GM23338 (cell line): ENCODE results near the gene TCF12.

Source experiments
- CREB1 ChIP-seq: fragments of 250-450 bp; sonication (Bioruptor Pico); IDR thresholded peaks from 2 replicates; pipeline ENCODE4 v1.5.0; 2020; ENCODE audit warnings: low read depth, mild to moderate bottlenecking, moderate library complexity
- CTCF ChIP-seq, 2 experiments: fragments of 200-600 bp in 1 of 2; sonication (generic) in 1 of 2; conservative IDR thresholded peaks; 2 replicates each; pipeline versions ENCODE4 v1.5.1 to v1.6.1; 2016 to 2017; ENCODE audit warnings: antibody characterized with exemption in 2 of 2, low read depth in 2 of 2, mild to moderate bottlenecking in 2 of 2, moderate library complexity in 1 of 2
- EZH2 ChIP-seq: fragments of 200-600 bp; sonication (generic); IDR thresholded peaks from one replicate; pipeline ENCODE4 v1.8.0; 2017; ENCODE audit warnings: antibody characterized with exemption, mild to moderate bottlenecking, low read depth; ENCODE audit not compliant: unreplicated experiment
- EZH2phosphoT487 ChIP-seq: fragments of 200-600 bp; sonication (generic); IDR thresholded peaks from one replicate; pipeline ENCODE4 v1.8.1; 2018; ENCODE audit warnings: antibody characterized with exemption; ENCODE audit not compliant: unreplicated experiment
- JUNB ChIP-seq: IDR thresholded peaks from one replicate; pipeline ENCODE4 v1.6.1; 2016; ENCODE audit warnings: antibody characterized with exemption; ENCODE audit not compliant: unreplicated experiment
- NANOG ChIP-seq: IDR thresholded peaks from 2 replicates; pipeline ENCODE4 v1.6.1; 2016; ENCODE audit warnings: antibody characterized with exemption, borderline replicate concordance
- POLR2AphosphoS5 ChIP-seq: IDR thresholded peaks from 2 replicates; pipeline ENCODE4 v1.6.1; 2016; ENCODE audit warnings: antibody characterized with exemption, low read depth
- REST ChIP-seq: IDR thresholded peaks from one replicate; pipeline ENCODE4 v1.6.1; 2018; ENCODE audit warnings: antibody characterized with exemption; ENCODE audit not compliant: unreplicated experiment
- STAT1 ChIP-seq: IDR thresholded peaks from one replicate; pipeline ENCODE4 v1.6.1; 2016; ENCODE audit warnings: antibody characterized with exemption; ENCODE audit not compliant: unreplicated experiment
- ZNF114 ChIP-seq: fragments of 250-450 bp; sonication (Bioruptor Pico); IDR thresholded peaks from 2 replicates; pipeline ENCODE4 v1.5.0; 2020; ENCODE audit warnings: mild to moderate bottlenecking, moderate library complexity
- ZNF331 ChIP-seq: fragments of 250-450 bp; sonication (Bioruptor Pico); IDR thresholded peaks from 2 replicates; pipeline ENCODE4 v1.5.0; 2020; ENCODE audit warnings: low read depth, mild to moderate bottlenecking, moderate library complexity
- ZNF462 ChIP-seq: fragments of 250-450 bp; sonication (Bioruptor Pico); IDR thresholded peaks from 2 replicates; pipeline ENCODE4 v1.5.0; 2020; ENCODE audit warnings: mild to moderate bottlenecking, moderate library complexity

GRCh38 chr15:57041416-57041815 is 123.0 kb downstream of the TCF12 start:
- TF ChIP-seq EZH2, result no peak
- TF ChIP-seq CTCF (conservative IDR thresholded peaks at IDR 0.05; ENCODE audit: low read depth in 2 of 2), result no peak
- TF ChIP-seq POLR2AphosphoS5, result no peak
- TF ChIP-seq ZNF331 (CRISPR knock-in tag), result no peak
- TF ChIP-seq ZNF114 (CRISPR knock-in tag), result no peak
- TF ChIP-seq CREB1 (CRISPR knock-in tag), result no peak
- TF ChIP-seq EZH2phosphoT487, result no peak
- TF ChIP-seq JUNB, result no peak
- no peak for TF ChIP-seq NANOG
- no peak for TF ChIP-seq REST
- TF ChIP-seq STAT1, result no peak
- no peak for TF ChIP-seq ZNF462
